Spleen (tissue), 7 donors: ENCODE measurements around the gene ARL6IP4.

Experiments used
- CTCF ChIP-seq, 11 experiments: fragments of 200-600 bp in 7 of 11; fragments of 450-650 bp in 4 of 11; sonication (generic) in 4 of 11; IDR thresholded peaks in 8 of 11; conservative IDR thresholded peaks in 3 of 11; 1 replicate in 7 of 11; 2 replicates in 4 of 11; pipeline versions ENCODE4 v1.4.0 to v1.8.0; 2016 to 2021; ENCODE audit warnings: antibody characterized with exemption in 11 of 11, inconsistent platforms in 4 of 11, mild to moderate bottlenecking in 1 of 11
- POLR2A ChIP-seq, 3 donors: fragments of 450-650 bp; IDR thresholded peaks; one replicate each; pipeline ENCODE4 v1.5.1; 2017; ENCODE audit warnings: antibody characterized with exemption in 3 of 3, mild to moderate bottlenecking in 1 of 3
- donor health status: DM: no; HTN: no; CAD: no; lungs with moderate emphysema.
- donor health status: DM: no; HTN: no; CAD: no.
- donor health status: DM: no; HTN: no; CAD: no.

- TF ChIP-seq CTCF (IDR thresholded peaks at IDR 0.05 in 8 of 11, conservative IDR thresholded peaks at IDR 0.05 in 3 of 11) (no peak), POLR2A (IDR thresholded peaks at IDR 0.05) (no peak)
These were observed 11.9 kb downstream of the ARL6IP4 start for GRCh38 chr12:122992386-122992785.
